H1 (cell line): ENCODE measurements around the gene METTL8. TPM values are rescaled to one million over a fixed set of nuclear protein-coding genes. Genes with fewer than 3 reads are reported as not detected.

Experiments
- CTCF ChIA-PET: fragments of 300-600 bp; sonication (Branson Sonifier 250); formaldehyde crosslinking; loops from one replicate; lab custom pipeline; 2021; ENCODE audit not compliant: partially characterized antibody; lab: Charles Lee
- POLR2A ChIA-PET: fragments of 300-600 bp; sonication (Branson Sonifier 250); formaldehyde crosslinking; loops from one replicate; lab custom pipeline; 2021; ENCODE audit warnings: inconsistent platforms; ENCODE audit not compliant: partially characterized antibody; lab: Charles Lee
- DNase-seq, 2 experiments: peaks; one replicate each; pipeline versions ENCODE4 v3.0.0 to v3.0.0-alpha.2; 2010 to 2022; ENCODE audit warnings: low spot score in 2 of 2, low read depth in 1 of 2, mixed read lengths in 1 of 2
- FAIRE-seq: peaks from 2 replicates; lab custom pipeline; 2011; peaks lifted over from hg19 to GRCh38; lab: Jason Lieb, UNC
- H2AFZ ChIP-seq: 2 replicates; pipeline ENCODE4 v1.8.1; 2012; ENCODE audit warnings: low read length, inconsistent platforms
- H2AK5ac ChIP-seq: 2 replicates; pipeline ENCODE4 v1.6.1; 2013; ENCODE audit warnings: low read depth, low read length
- H2BK120ac ChIP-seq: replicated peaks from 2 replicates; pipeline ENCODE3; 2013; ENCODE audit warnings: low read depth, low read length, inconsistent platforms
- H2BK12ac ChIP-seq: 2 replicates; pipeline ENCODE4 v1.6.1; 2013; ENCODE audit warnings: low read depth, low read length
- H2BK15ac ChIP-seq: 2 replicates; pipeline ENCODE4 v1.6.1; 2013; ENCODE audit warnings: low read length
- H2BK20ac ChIP-seq: 2 replicates; pipeline ENCODE4 v1.6.1; 2013; ENCODE audit warnings: low read length
- H2BK5ac ChIP-seq: 2 replicates; pipeline ENCODE4 v1.6.1; 2013; ENCODE audit warnings: low read depth, low read length
- H3K14ac ChIP-seq: 2 replicates; pipeline ENCODE4 v1.6.1; 2013; ENCODE audit warnings: inconsistent platforms; ENCODE audit not compliant: insufficient read length
- H3K18ac ChIP-seq: 2 replicates; pipeline ENCODE4 v1.6.1; 2013; ENCODE audit warnings: low read length; ENCODE audit errors: extremely low read depth
- H3K23ac ChIP-seq: 2 replicates; pipeline ENCODE4 v1.6.1; 2013; ENCODE audit warnings: inconsistent platforms; ENCODE audit not compliant: insufficient read length
- H3K23me2 ChIP-seq: 2 replicates; pipeline ENCODE4 v1.6.1; 2013; ENCODE audit warnings: low read depth, low read length
- H3K27ac ChIP-seq: 2 replicates; pipeline ENCODE4 v1.6.1; 2011; ENCODE audit warnings: low read depth, low read length, inconsistent platforms
- H3K27me3 ChIP-seq, 4 experiments: replicated peaks in 1 of 4; 1 replicate in 1 of 4; 2 replicates in 3 of 4; pipeline versions ENCODE4 v1.6.1 to v1.8.1; 2011 to 2013; ENCODE audit warnings: low read length in 3 of 4, mild to moderate bottlenecking in 3 of 4, inconsistent platforms in 2 of 4, mixed read lengths in 2 of 4, moderate library complexity in 1 of 4; ENCODE audit not compliant: control insufficient read depth in 3 of 4, insufficient read depth in 3 of 4; ENCODE audit errors: extremely low read depth in 1 of 4
- H3K36me3 ChIP-seq, 4 experiments: 2 replicates each; pipeline versions ENCODE4 v1.6.1 to v1.8.1; 2011 to 2013; ENCODE audit warnings: mild to moderate bottlenecking in 4 of 4, low read length in 3 of 4, moderate library complexity in 2 of 4, control low read depth in 1 of 4, inconsistent platforms in 1 of 4; ENCODE audit not compliant: insufficient read depth in 4 of 4, control insufficient read depth in 2 of 4
- H3K4ac ChIP-seq: replicated peaks from 2 replicates; pipeline ENCODE3; 2013; ENCODE audit warnings: low read length, low read depth, mixed read lengths, inconsistent platforms; ENCODE audit not compliant: insufficient read length
- H3K4me1 ChIP-seq, 4 experiments: replicated peaks in 1 of 4; 1 replicate in 1 of 4; 2 replicates in 3 of 4; pipeline versions ENCODE4 v1.6.1 to v1.8.1; 2011 to 2013; ENCODE audit warnings: low read length in 3 of 4, inconsistent platforms in 2 of 4, mixed read lengths in 1 of 4; ENCODE audit not compliant: insufficient read depth in 4 of 4, control insufficient read depth in 3 of 4
- H3K4me2 ChIP-seq, 2 experiments: 2 replicates each; pipeline versions ENCODE4 v1.6.1 to v1.8.1; 2011 to 2013; ENCODE audit warnings: low read depth in 2 of 2, low read length in 2 of 2, control low read depth in 1 of 2, inconsistent platforms in 1 of 2, mild to moderate bottlenecking in 1 of 2; ENCODE audit not compliant: insufficient read depth in 1 of 2
- H3K4me3 ChIP-seq, 4 experiments: fragments of 200-600, 300-600 bp in 1 of 4; sonication (generic), shearing (Covaris generic), sonication (Bioruptor Twin) in 1 of 4; 2 replicates each; pipeline versions ENCODE4 v1.5.1 to v1.8.1; 2011 to 2016; ENCODE audit warnings: low read length in 4 of 4, low read depth in 3 of 4, control low read depth in 2 of 4, inconsistent platforms in 2 of 4, mild to moderate bottlenecking in 2 of 4, mixed read lengths in 1 of 4, moderate library complexity in 1 of 4; ENCODE audit not compliant: insufficient read depth in 2 of 4; ENCODE audit errors: extremely low read depth in 1 of 4
- H3K56ac ChIP-seq: replicated peaks from 2 replicates; pipeline ENCODE3; 2013; ENCODE audit warnings: low read depth, mild to moderate bottlenecking, mixed read lengths, low read length, inconsistent platforms; ENCODE audit not compliant: insufficient read length
- H3K79me1 ChIP-seq: 2 replicates; pipeline ENCODE4 v1.6.1; 2013; ENCODE audit warnings: low read depth, low read length, control low read depth
- H3K79me2 ChIP-seq, 2 experiments: 2 replicates each; pipeline versions ENCODE4 v1.6.1 to v1.8.1; 2012 to 2013; ENCODE audit warnings: low read length in 2 of 2, mild to moderate bottlenecking in 2 of 2, inconsistent platforms in 1 of 2; ENCODE audit not compliant: insufficient read depth in 2 of 2, control insufficient read depth in 1 of 2
- H3K9ac ChIP-seq, 4 experiments: replicated peaks in 1 of 4; 1 replicate in 1 of 4; 2 replicates in 3 of 4; pipeline versions ENCODE4 v1.6.1 to v1.8.1; 2011 to 2013; ENCODE audit warnings: low read depth in 3 of 4, low read length in 3 of 4, control low read depth in 2 of 4, mild to moderate bottlenecking in 2 of 4, moderate library complexity in 2 of 4, inconsistent platforms in 1 of 4; ENCODE audit errors: extremely low read depth in 1 of 4
- H3K9me3 ChIP-seq, 2 experiments: 2 replicates each; pipeline versions ENCODE4 v1.6.1 to v1.8.1; 2012 to 2013; ENCODE audit warnings: mild to moderate bottlenecking in 2 of 2, moderate library complexity in 2 of 2, control low read depth in 1 of 2, inconsistent platforms in 1 of 2, low read depth in 1 of 2, low read length in 1 of 2, mixed read lengths in 1 of 2; ENCODE audit not compliant: insufficient read depth in 2 of 2
- H4K20me1 ChIP-seq, 2 experiments: replicated peaks in 1 of 2; 2 replicates each; pipeline versions ENCODE3 to v1.8.1; 2011 to 2013; ENCODE audit warnings: inconsistent platforms in 2 of 2, low read length in 2 of 2, mild to moderate bottlenecking in 1 of 2; ENCODE audit not compliant: insufficient read depth in 2 of 2, control insufficient read depth in 1 of 2
- H4K5ac ChIP-seq: 2 replicates; pipeline ENCODE4 v1.6.1; 2013; ENCODE audit warnings: low read length, low read depth, mixed read lengths, inconsistent platforms; ENCODE audit not compliant: insufficient read length
- H4K8ac ChIP-seq: 2 replicates; pipeline ENCODE4 v1.8.0; 2013; ENCODE audit warnings: mild to moderate bottlenecking, moderate library complexity, low read length, inconsistent platforms; ENCODE audit not compliant: insufficient read depth; ENCODE audit errors: extremely low read depth
- H4K91ac ChIP-seq: replicated peaks from 2 replicates; pipeline ENCODE3; 2013; ENCODE audit warnings: low read length, mixed read lengths, inconsistent platforms; ENCODE audit not compliant: insufficient read length
- ASH2L ChIP-seq: fragments of 200-600, 300-600 bp; sonication (generic); IDR thresholded peaks from one replicate; pipeline ENCODE4 v1.7.1; 2017; ENCODE audit warnings: low read length
- BRCA1 ChIP-seq: IDR thresholded peaks from 2 replicates; pipeline ENCODE4 v1.6.1; 2012; ENCODE audit warnings: low read depth, low read length, improper control_type of control experiment
- CHD2 ChIP-seq: IDR thresholded peaks from 2 replicates; pipeline ENCODE4 v1.6.1; 2012; ENCODE audit warnings: low read length, improper control_type of control experiment
- EGR1 ChIP-seq: IDR thresholded peaks from 2 replicates; pipeline ENCODE4 v1.6.1; 2011; ENCODE audit warnings: low read depth, low read length, borderline replicate concordance
- EP300 ChIP-seq, 2 experiments: IDR thresholded peaks; 1 replicate in 1 of 2; 2 replicates in 1 of 2; pipeline ENCODE4 v1.6.1; 2011 to 2012; ENCODE audit warnings: low read depth in 2 of 2, low read length in 2 of 2, mild to moderate bottlenecking in 2 of 2, borderline replicate concordance in 1 of 2, inconsistent platforms in 1 of 2, moderate library complexity in 1 of 2
- MAFK ChIP-seq: IDR thresholded peaks from 2 replicates; pipeline ENCODE4 v1.6.1; 2012; ENCODE audit warnings: low read depth, mild to moderate bottlenecking, improper control_type of control experiment, low read length
- RNF2 ChIP-seq: fragments of 200-900, 300-1000 bp; sonication (generic); IDR thresholded peaks from 2 replicates; pipeline ENCODE4 v1.7.1; 2016; ENCODE audit warnings: borderline replicate concordance, low read depth, mild to moderate bottlenecking, antibody characterized with exemption, low read length; ENCODE audit not compliant: poor library complexity, severe bottlenecking; ENCODE audit errors: missing control alignments
- SAP30 ChIP-seq: fragments of 300-600 bp; sonication (generic); IDR thresholded peaks from 2 replicates; pipeline ENCODE4 v1.7.1; 2012; ENCODE audit warnings: low read length, moderate library complexity, mild to moderate bottlenecking, inconsistent platforms; ENCODE audit not compliant: insufficient read depth, insufficient replicate concordance
- YY1 ChIP-seq: IDR thresholded peaks from 2 replicates; pipeline ENCODE4 v1.6.1; 2011; ENCODE audit warnings: low read depth, mild to moderate bottlenecking, low read length
- WGBS, 2 experiments: shearing (Covaris generic) in 1 of 2; methylation state at CpG; one replicate each; pipeline versions ENCODE4 v1.1.6 to v1.1.7; 2013 to 2015; ENCODE audit warnings: low lambda C conversion rate in 2 of 2, mixed read lengths in 2 of 2, inconsistent platforms in 1 of 2, low coverage in 1 of 2, missing lambda C conversion rate in 1 of 2; ENCODE audit not compliant: insufficient replicate concordance in 2 of 2, insufficient coverage in 1 of 2, insufficient read length in 1 of 2; ENCODE audit errors: extremely low coverage in 1 of 2, missing lambda C conversion rate in 1 of 2; 5-methylcytosine and 5-hydroxymethylcytosine counted together
- polyA plus RNA-seq, 7 experiments: library from polyadenylated mRNA; depleted of rRNA in 3 of 7; stranded (reverse) in 5 of 7; unstranded in 2 of 7; fragments of >200 nt in 5 of 7; fragments of 200-250 nt in 2 of 7; gene quantifications; 1 replicate in 5 of 7; 2 replicates in 1 of 7; 4 replicates in 1 of 7; pipeline versions ENCODE4 v1.2.1 to v1.2.3, GENCODE V29; 2011 to 2013; ENCODE audit warnings: missing spikeins in 2 of 7, mixed read lengths in 2 of 7
- total RNA-seq: library from RNA; stranded (reverse); fragmentation: NEBNext Ultra II Directional; extraction: Animal tissue kit (Norgen Biotek cat#: 25700); gene quantifications from 2 replicates; pipeline ENCODE4 v1.2.1, GENCODE V29; 2021
- TF ChIP-seq, protein P1 (sequence below): IDR thresholded peaks from 2 replicates; pipeline ENCODE4 v1.6.1; 2012; ENCODE audit warnings: low read length, inconsistent platforms

METTL8 gene
- total and polyA plus RNA-seq, 2 of the 8 experiments (the other 6 are each of a cell fraction or from before 2014, with no cell fraction given) = 17.6 to 79.7 TPM

DNA sequence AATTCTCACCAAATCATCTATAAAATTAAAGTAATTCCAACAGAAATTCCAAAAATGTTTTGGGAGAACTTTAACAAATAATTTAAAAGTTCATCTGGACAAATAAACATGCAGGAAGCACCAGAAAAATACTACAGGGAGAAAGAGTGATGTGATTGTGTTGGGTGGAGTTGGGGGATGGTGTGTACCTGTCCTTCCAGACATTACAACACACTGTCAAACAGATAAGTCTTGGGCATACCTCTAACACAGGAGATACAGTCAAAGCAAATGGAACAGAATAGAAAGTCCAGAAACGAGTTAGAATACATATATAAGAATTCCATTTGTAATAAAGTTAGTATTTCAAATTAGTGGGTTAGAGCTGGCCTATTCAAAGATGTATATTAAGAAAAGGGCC, 22.6 kb downstream of the METTL8 start:
- DNase-seq (no peak), FAIRE-seq (no peak)
- POLR2A ChIA-PET = interaction anchor here (1.8 kb wide), 1 partner anchor 20 kb away, joined by 10 read pairs; no protein-coding TSS in a partner anchor
- Histone ChIP-seq H3K9ac (no peak overlapping the region), H4K5ac (no peak overlapping the region), H4K91ac (peak overlapping the region; percentile 58), H3K56ac (no peak overlapping the region), H3K4me3 (no peak overlapping the region), H3K23ac (no peak overlapping the region), H3K27ac (no peak overlapping the region), H2BK5ac (no peak overlapping the region), H3K18ac (no peak overlapping the region; the same call in 1 of the 2 replicates), H2BK120ac (no peak overlapping the region), H3K23me2 (no peaks in the 10 kb centered on the region), H2AK5ac (no peak overlapping the region), H3K4ac (no peak overlapping the region), H2BK15ac (no peak overlapping the region), H3K14ac (no peak overlapping the region), H4K8ac (no peak overlapping the region), H3K79me1 (no peaks in the 10 kb centered on the region), H4K20me1 (no peaks in the 10 kb centered on the region), H2AFZ (no peak overlapping the region), H3K79me2 (peaks cover 0 to 84% of the 10 kb centered on the region in 2 experiments; a peak in 2 of 4 replicates), H2BK12ac (no peak overlapping the region), H3K9me3 (no peaks in the 10 kb centered on the region), H3K4me2 (no peak overlapping the region), H3K36me3 (no peaks in the 10 kb centered on the region), H2BK20ac (0 out of 2 replicates have a peak overlapping the region, but pooled peaks have one; percentile 43), H3K4me1 (peaks cover 0 to 15% (median 9%) of the 10 kb centered on the region in 4 experiments; a peak in 6 of 7 replicates), H3K27me3 (no peaks in the 10 kb centered on the region)
- WGBS, 2 experiments = 78% methylated on average over 1 of the region's 1 CpG; no CpG with 5 or more reads in 1 of the 2 experiments
- CTCF ChIA-PET = interaction anchor here (1.3 to 2.2 kb wide), 2 partner anchors 14 to 43 kb away, joined by 3 to 6 read pairs; no protein-coding TSS in a partner anchor
- TF ChIP-seq YY1 (no peak), RNF2 (no peak), SAP30 (no peak), EP300 (IDR thresholded peaks at IDR 0.05; ENCODE audit: borderline replicate concordance in 1 of 2, low read depth in 2 of 2, low read length in 2 of 2) (no peak), ASH2L (no peak), CHD2 (no peak), EGR1 (no peak), MAFK (no peak), BRCA1 (no peak)
- TF ChIP-seq, protein P1, sequence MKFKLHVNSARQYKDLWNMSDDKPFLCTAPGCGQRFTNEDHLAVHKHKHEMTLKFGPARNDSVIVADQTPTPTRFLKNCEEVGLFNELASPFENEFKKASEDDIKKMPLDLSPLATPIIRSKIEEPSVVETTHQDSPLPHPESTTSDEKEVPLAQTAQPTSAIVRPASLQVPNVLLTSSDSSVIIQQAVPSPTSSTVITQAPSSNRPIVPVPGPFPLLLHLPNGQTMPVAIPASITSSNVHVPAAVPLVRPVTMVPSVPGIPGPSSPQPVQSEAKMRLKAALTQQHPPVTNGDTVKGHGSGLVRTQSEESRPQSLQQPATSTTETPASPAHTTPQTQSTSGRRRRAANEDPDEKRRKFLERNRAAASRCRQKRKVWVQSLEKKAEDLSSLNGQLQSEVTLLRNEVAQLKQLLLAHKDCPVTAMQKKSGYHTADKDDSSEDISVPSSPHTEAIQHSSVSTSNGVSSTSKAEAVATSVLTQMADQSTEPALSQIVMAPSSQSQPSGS = no peak
